ENCODE data around the gene ALG13. TPM values are rescaled to one million over a fixed set of nuclear protein-coding genes. Genes with fewer than 3 reads are reported as not detected.

Gene ALG13
- total and polyA plus RNA-seq, 2 donors (not counting 1 experiment from before 2014, with no cell fraction given) = 138 to 166 TPM

- H3K27ac ChIP-seq (ENCODE audit: low read length in 2 of 2) = no peak overlapping the region
- Mint-ChIP-seq H3K4me1 (no peaks in the 10 kb centered on the region), H3K4me3 (no peak overlapping the region), H3K27ac (no peak overlapping the region), H3K9me3 (ENCODE audit: insufficient read depth) (no peaks in the 10 kb centered on the region), H3K27me3 (no peaks in the 10 kb centered on the region)
- ChIA-PET CTCF (no interaction called here), POLR2A (no interaction called here)
- no peak overlapping the region for H3K9ac ChIP-seq (ENCODE audit: low read length)
- TF ChIP-seq, protein P1, sequence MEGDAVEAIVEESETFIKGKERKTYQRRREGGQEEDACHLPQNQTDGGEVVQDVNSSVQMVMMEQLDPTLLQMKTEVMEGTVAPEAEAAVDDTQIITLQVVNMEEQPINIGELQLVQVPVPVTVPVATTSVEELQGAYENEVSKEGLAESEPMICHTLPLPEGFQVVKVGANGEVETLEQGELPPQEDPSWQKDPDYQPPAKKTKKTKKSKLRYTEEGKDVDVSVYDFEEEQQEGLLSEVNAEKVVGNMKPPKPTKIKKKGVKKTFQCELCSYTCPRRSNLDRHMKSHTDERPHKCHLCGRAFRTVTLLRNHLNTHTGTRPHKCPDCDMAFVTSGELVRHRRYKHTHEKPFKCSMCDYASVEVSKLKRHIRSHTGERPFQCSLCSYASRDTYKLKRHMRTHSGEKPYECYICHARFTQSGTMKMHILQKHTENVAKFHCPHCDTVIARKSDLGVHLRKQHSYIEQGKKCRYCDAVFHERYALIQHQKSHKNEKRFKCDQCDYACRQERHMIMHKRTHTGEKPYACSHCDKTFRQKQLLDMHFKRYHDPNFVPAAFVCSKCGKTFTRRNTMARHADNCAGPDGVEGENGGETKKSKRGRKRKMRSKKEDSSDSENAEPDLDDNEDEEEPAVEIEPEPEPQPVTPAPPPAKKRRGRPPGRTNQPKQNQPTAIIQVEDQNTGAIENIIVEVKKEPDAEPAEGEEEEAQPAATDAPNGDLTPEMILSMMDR (IDR thresholded peaks at IDR 0.05) = no peak
- TF ChIP-seq EZH2 (IDR thresholded peaks at IDR 0.05; ENCODE audit: borderline replicate concordance, insufficient read depth, low read depth, low read length, poor library complexity, severe bottlenecking) = no peak
- no peaks in the 10 kb centered on the region for H4K20me1 ChIP-seq (ENCODE audit: control insufficient read depth, insufficient read depth, low read length, poor library complexity, severe bottlenecking)
- no peak overlapping the region for H3K4me3 ChIP-seq (ENCODE audit: control extremely low read depth in 1 of 5, extremely low read depth in 1 of 5, insufficient read depth in 1 of 5, low read depth in 2 of 5, low read length in 4 of 5)
- no peaks in the 10 kb centered on the region for H3K79me2 ChIP-seq (ENCODE audit: control insufficient read depth, insufficient read depth, low read length)
- no peak overlapping the region for H2AFZ ChIP-seq (ENCODE audit: insufficient read depth, low read depth, low read length, poor library complexity, severe bottlenecking)
- intact Hi-C loops (cut with micrococcal nuclease) = no loop called here
- H3K4me2 ChIP-seq (replicated peaks; ENCODE audit: low read depth, low read length, poor library complexity, severe bottlenecking) = no peak overlapping the region
- no CpG with 5 or more reads among the region's 7 CpGs for WGBS (ENCODE audit: insufficient coverage)
- ATAC-seq (ENCODE audit: low read depth) (no peak), DNase-seq (no peak)
- H3K4me1 ChIP-seq (ENCODE audit: control insufficient read depth in 2 of 2, insufficient read depth in 2 of 2, low read length in 2 of 2) = no peaks in the 10 kb centered on the region
- peaks cover 0 to 6% of the 10 kb centered on the region in 2 experiments for H3K36me3 ChIP-seq (replicated peaks in 1 of 2; ENCODE audit: control extremely low read depth in 1 of 2, control insufficient read depth in 1 of 2, extremely low read depth in 1 of 2, insufficient read depth in 2 of 2, low read length in 1 of 2)
- H3K9me3 ChIP-seq (ENCODE audit: control extremely low read depth in 1 of 3, control insufficient read depth in 2 of 3, insufficient read depth in 1 of 3, low read length in 2 of 3) = no peaks in the 10 kb centered on the region
- no peaks in the 10 kb centered on the region for H3K27me3 ChIP-seq (replicated peaks in 1 of 4; ENCODE audit: control extremely low read depth in 1 of 4, control insufficient read depth in 3 of 4, insufficient read depth in 4 of 4, low read length in 3 of 4)
Observed at GRCh38 chrX:111695297-111695880, 14.4 kb downstream of the ALG13 start.

DNA sequence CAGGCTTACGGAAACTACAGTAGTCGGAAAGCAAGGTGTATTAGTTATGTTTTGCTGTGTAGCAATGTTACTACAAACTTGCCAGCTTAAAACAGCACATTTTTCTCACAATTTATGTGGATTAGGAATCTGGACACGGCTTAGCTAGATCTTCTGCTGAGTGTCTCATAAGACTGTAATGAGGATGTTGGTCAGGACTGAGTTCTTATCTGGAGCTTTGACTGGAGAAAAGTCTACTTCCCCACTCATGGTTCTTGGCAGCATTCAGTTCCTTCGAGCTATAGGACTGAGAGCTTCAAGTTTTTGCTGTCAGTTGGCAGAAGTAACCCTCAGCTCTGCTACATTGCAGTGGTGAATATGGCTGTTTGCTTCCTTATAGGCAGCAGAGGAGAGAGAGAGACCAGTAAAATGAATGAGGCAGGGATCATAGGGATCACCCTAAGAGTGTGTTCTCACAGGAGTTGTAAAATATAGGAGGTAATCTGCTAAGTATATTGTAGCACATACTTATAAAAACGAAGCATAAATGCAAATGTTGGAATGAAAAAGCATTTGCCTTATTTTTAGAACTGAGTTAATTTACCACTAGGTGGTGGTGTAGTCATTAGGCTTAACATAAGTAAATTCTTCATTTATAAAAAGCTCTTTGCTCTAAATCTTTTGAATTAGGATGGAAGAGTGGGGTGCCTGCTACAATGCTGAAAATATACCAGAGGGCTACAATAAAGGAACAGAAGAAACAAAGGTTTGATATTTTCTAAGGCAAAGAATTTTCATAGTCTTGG lies 38.6 kb downstream of the ALG13 start:
- Histone ChIP-seq H3K27ac (ENCODE audit: low read length in 2 of 2) (no peak overlapping the region), H4K20me1 (ENCODE audit: control insufficient read depth, insufficient read depth, low read length, poor library complexity, severe bottlenecking) (no peaks in the 10 kb centered on the region), H3K79me2 (ENCODE audit: control insufficient read depth, insufficient read depth, low read length) (no peaks in the 10 kb centered on the region), H2AFZ (ENCODE audit: insufficient read depth, low read depth, low read length, poor library complexity, severe bottlenecking) (no peak overlapping the region), H3K36me3 (replicated peaks in 1 of 2; ENCODE audit: control extremely low read depth in 1 of 2, control insufficient read depth in 1 of 2, extremely low read depth in 1 of 2, insufficient read depth in 2 of 2, low read length in 1 of 2) (peaks cover 0 to 20% of the 10 kb centered on the region in 2 experiments), H3K9ac (ENCODE audit: low read length) (no peak overlapping the region), H3K9me3 (ENCODE audit: control extremely low read depth in 1 of 3, control insufficient read depth in 2 of 3, insufficient read depth in 1 of 3, low read length in 2 of 3) (no peaks in the 10 kb centered on the region), H3K4me1 (ENCODE audit: control insufficient read depth in 2 of 2, insufficient read depth in 2 of 2, low read length in 2 of 2) (no peaks in the 10 kb centered on the region), H3K4me2 (replicated peaks; ENCODE audit: low read depth, low read length, poor library complexity, severe bottlenecking) (no peak overlapping the region), H3K27me3 (replicated peaks in 1 of 4; ENCODE audit: control extremely low read depth in 1 of 4, control insufficient read depth in 3 of 4, insufficient read depth in 4 of 4, low read length in 3 of 4) (no peaks in the 10 kb centered on the region), H3K4me3 (ENCODE audit: control extremely low read depth in 1 of 5, extremely low read depth in 1 of 5, insufficient read depth in 1 of 5, low read depth in 2 of 5, low read length in 4 of 5) (no peak overlapping the region)
- Mint-ChIP-seq H3K27ac (no peak overlapping the region), H3K4me1 (no peaks in the 10 kb centered on the region), H3K9me3 (ENCODE audit: insufficient read depth) (no peaks in the 10 kb centered on the region), H3K27me3 (no peaks in the 10 kb centered on the region), H3K4me3 (no peak overlapping the region)
- WGBS (ENCODE audit: insufficient coverage) = no CpG with 5 or more reads among the region's 5 CpGs
- DNase-seq = no peak
- POLR2A ChIA-PET = no interaction called here
- intact Hi-C loops (cut with micrococcal nuclease) = no loop called here
- no peak for ATAC-seq (ENCODE audit: low read depth)
- CTCF ChIA-PET = interaction anchor here (1.5 kb wide), 1 partner anchor 10 kb away, joined by 3 read pairs; no protein-coding TSS in a partner anchor
- no peak for TF ChIP-seq EZH2 (IDR thresholded peaks at IDR 0.05; ENCODE audit: borderline replicate concordance, insufficient read depth, low read depth, low read length, poor library complexity, severe bottlenecking)
- TF ChIP-seq, protein P1 (IDR thresholded peaks at IDR 0.05) = peak; percentile 12

Measured in B cell (primary cell).